Skeletal muscle tissue (tissue), 4 donors: ENCODE measurements around the gene TMEM39B. TPM values are rescaled to one million over a fixed set of nuclear protein-coding genes. Genes with fewer than 3 reads are reported as not detected.
"Not testable (repeated sequence)": the region's sequence is repeated elsewhere in the genome, so short reads cannot be mapped to it uniquely, and the experiment has no call there.

Source experiments
- H3K27ac ChIP-seq: one replicate; pipeline ENCODE4 v1.7.0; 2013; ENCODE audit warnings: mild to moderate bottlenecking, low read depth, low read length, inconsistent platforms
- H3K27me3 ChIP-seq, 3 donors: one replicate each; pipeline ENCODE4 v1.7.0; 2013; ENCODE audit warnings: low read length in 3 of 3; ENCODE audit not compliant: control insufficient read depth in 3 of 3, insufficient read depth in 3 of 3
- H3K36me3 ChIP-seq, 3 donors: one replicate each; pipeline ENCODE4 v1.7.0; 2013; ENCODE audit warnings: low read length in 3 of 3; ENCODE audit not compliant: control insufficient read depth in 3 of 3, insufficient read depth in 3 of 3
- H3K4me1 ChIP-seq, 3 donors: one replicate each; pipeline ENCODE4 v1.7.0; 2013; ENCODE audit warnings: low read length in 3 of 3, mild to moderate bottlenecking in 3 of 3; ENCODE audit not compliant: control insufficient read depth in 3 of 3, insufficient read depth in 3 of 3
- H3K4me3 ChIP-seq, 3 donors: one replicate each; pipeline ENCODE4 v1.7.0; 2013; ENCODE audit warnings: low read length in 3 of 3
- H3K9ac ChIP-seq, 3 donors: one replicate each; pipeline ENCODE4 v1.7.0; 2013; ENCODE audit warnings: low read length in 3 of 3, mild to moderate bottlenecking in 3 of 3, moderate library complexity in 2 of 3, low read depth in 1 of 3
- H3K9me3 ChIP-seq, 3 donors: one replicate each; pipeline ENCODE4 v1.7.0; 2013; ENCODE audit warnings: low read length in 3 of 3; ENCODE audit not compliant: control insufficient read depth in 3 of 3
- total RNA-seq: library from RNA; depleted of rRNA; stranded (reverse); fragments of >200 nt; gene quantifications from one replicate; pipeline ENCODE4 v1.2.3, GENCODE V29; 2014
- donor health status: Osteomylitis.

TMEM39B gene
- total RNA-seq, 1 donor from 2014 or later: 3.7 TPM

DNA sequence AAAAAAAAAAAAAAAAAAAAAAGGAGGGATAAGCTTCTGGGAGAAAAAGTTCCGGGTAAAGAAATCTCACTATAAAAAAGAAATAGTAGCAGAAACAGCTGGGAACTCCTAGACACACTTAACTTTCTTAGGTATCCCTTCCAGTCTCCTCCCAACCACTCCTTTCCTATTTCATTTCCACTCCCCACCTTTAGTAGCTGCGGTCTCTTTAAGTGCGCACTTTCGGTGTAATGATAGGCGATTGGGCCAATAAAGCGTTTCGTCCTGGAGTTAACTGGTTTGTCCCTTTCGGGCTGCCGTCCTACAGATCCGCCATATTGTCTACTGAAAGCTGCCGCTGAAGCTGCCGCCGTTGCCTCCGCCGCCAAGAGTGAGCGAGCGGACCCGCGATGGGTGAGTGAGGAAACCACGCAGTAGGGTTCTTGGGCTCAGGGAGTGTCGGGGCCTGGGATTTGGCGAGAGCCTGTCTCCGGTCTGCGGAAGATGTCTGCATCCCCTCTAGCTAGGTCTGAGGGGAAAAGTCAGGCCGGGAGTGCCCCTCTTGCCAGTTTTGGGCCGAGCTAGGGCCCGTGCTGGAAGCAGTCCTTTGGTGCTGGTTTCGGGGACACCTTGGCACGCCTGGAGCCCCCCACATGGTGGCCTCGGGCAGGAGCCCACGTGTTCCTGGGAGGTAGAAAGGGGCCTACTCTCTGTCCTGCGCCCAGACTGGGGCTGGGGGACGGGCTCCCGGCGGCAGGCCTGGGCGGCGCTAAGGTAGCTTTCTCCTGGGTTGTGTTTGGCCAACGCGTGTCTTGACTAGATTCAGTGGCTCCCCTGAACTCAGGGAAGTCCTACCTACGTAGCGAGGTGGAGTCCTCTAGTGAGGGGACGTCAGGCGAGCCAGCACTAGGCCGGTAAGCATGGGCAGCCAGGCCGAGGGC, 35.3 kb downstream of the TMEM39B start, which contains the start of gene KPNA6:
Gene KPNA6, plus strand, starts transcription at position 315 of the 920 bp plus-strand sequence. Its CDS starts 75 bp downstream, at position 390.
- peaks cover 22 to 33% (median 32%) of the 10 kb centered on the region in 3 donors for H3K4me1 ChIP-seq

GRCh38 chr1:32111040-32111623, 38.4 kb downstream of the TMEM39B start:
- Histone ChIP-seq H3K9ac (peak overlapping the region in 1 of 3 donors; percentile 8), H3K27me3 (no peaks in the 10 kb centered on the region), H3K36me3 (peaks cover 0 to 3% (median 0%) of the 10 kb centered on the region in 3 donors), H3K4me1 (peaks cover 25 to 36% (median 34%) of the 10 kb centered on the region in 3 donors), H3K9me3 (no peaks in the 10 kb centered on the region), H3K4me3 (no peak overlapping the region), H3K27ac (no peak overlapping the region)

More for the DNA sequence above, 35.3 kb downstream of the TMEM39B start, which contains the start of gene KPNA6:
- Histone ChIP-seq H3K9me3 (no peaks in the 10 kb centered on the region), H3K27me3 (no peaks in the 10 kb centered on the region), H3K36me3 (peaks cover 0 to 3% (median 0%) of the 10 kb centered on the region in 3 donors), H3K27ac (peak within 1 kb of the TSS; percentile 94), H3K4me3 (peak within 1 kb of the TSS; percentile 97 to 100 (median 99)), H3K9ac (peak within 1 kb of the TSS; percentile 99 to 100 (median 99))

DNA sequence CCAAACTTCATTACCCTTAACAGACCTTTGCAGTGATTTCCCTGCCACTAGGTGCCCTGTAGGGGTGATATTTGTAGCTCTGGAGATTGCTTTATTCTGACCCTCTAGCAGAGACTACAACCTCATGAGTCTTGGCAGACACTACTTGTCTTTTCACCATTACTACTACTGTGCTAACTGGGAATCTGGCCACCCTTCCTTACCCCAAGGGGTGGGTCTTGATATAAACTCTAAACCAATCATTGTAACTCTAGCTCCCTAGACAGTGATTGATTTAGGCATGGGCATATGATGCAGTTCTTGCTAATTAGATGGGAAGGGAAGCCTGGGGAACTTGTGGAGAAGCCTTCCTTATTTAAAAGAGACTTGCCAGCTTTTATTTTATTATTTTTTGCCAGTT, 39.0 kb downstream of the TMEM39B start:
- H3K27ac ChIP-seq: no peak overlapping the region
- peak overlapping the region in 1 of 3 donors; percentile 8 for H3K9ac ChIP-seq
- peaks cover 29 to 40% (median 34%) of the 10 kb centered on the region in 3 donors for H3K4me1 ChIP-seq
- no peaks in the 10 kb centered on the region for H3K27me3 ChIP-seq
- no peak overlapping the region for H3K4me3 ChIP-seq
- no peaks in the 10 kb centered on the region for H3K9me3 ChIP-seq
- peaks cover 0 to 3% (median 0%) of the 10 kb centered on the region in 3 donors for H3K36me3 ChIP-seq

DNA sequence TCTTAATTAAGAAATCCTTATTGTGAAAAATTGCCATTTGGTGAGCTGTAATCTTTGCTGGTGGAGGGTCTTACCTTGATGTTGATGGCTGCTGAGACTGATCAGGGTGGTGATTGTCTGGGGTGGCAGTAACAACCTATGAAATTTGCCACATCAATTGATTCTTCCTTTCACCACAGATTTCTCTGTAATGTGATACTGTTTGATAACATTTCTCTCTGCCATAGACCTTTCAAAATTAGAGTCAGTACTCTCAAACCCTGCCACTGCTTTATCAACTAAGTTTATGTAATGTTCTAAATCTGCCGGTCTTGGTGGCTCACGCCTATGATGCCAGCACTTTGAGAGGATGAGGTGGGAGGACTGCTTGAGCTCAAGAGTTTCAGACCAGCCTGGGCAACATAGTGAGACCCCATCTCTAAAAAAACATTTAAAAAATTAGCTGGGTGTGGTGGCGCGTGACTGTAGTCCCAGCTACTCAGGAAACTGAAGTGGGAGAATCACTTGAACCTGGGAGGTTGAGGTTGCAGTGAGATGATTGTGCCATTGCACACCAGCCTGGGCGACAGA, 40.2 kb downstream of the TMEM39B start:
- Histone ChIP-seq H3K4me3 (no peak overlapping the region), H3K27me3 (no peaks in the 10 kb centered on the region), H3K9me3 (no peaks in the 10 kb centered on the region), H3K9ac (no peak overlapping the region), H3K27ac (no peak overlapping the region), H3K4me1 (peaks cover 29 to 40% (median 34%) of the 10 kb centered on the region in 3 donors), H3K36me3 (peaks cover 0 to 3% (median 0%) of the 10 kb centered on the region in 3 donors)

DNA sequence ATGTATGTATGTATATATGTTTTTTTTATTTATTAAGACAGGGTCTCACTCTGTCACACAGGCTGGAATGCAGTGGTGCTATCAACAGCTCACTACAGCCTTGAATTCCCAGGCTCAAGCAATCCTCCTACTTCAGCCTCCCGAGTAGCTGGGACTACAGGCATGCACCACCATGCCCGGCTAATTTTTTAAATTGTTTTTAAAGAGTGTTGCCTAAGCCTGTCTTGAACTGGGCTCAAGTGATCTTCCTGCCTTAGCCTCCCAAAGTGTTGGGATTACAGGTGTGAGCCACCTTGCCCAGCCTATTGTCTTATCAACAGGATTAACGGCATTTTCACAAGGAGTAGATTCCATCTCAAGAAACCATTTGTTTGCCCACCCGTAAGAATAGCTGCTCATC, 40.7 kb downstream of the TMEM39B start:
- H3K9me3 ChIP-seq, H3K36me3 ChIP-seq, H3K27me3 ChIP-seq: not testable (repeated sequence)

GRCh38 chr1:32114420-32114819, 41.7 kb downstream of the TMEM39B start:
- no peaks in the 10 kb centered on the region for H3K27me3 ChIP-seq
- no peak overlapping the region for H3K4me3 ChIP-seq
- no peaks in the 10 kb centered on the region for H3K36me3 ChIP-seq
- peaks cover 24 to 38% (median 26%) of the 10 kb centered on the region in 3 donors for H3K4me1 ChIP-seq
- H3K9me3 ChIP-seq: no peaks in the 10 kb centered on the region
- H3K9ac ChIP-seq: no peak overlapping the region
- H3K27ac ChIP-seq: no peak overlapping the region

More for the DNA sequence above, 40.7 kb downstream of the TMEM39B start:
- peaks cover 29 to 40% (median 32%) of the 10 kb centered on the region in 3 donors for H3K4me1 ChIP-seq
- not testable (repeated sequence) for H3K9ac ChIP-seq, H3K27ac ChIP-seq, H3K4me3 ChIP-seq

DNA sequence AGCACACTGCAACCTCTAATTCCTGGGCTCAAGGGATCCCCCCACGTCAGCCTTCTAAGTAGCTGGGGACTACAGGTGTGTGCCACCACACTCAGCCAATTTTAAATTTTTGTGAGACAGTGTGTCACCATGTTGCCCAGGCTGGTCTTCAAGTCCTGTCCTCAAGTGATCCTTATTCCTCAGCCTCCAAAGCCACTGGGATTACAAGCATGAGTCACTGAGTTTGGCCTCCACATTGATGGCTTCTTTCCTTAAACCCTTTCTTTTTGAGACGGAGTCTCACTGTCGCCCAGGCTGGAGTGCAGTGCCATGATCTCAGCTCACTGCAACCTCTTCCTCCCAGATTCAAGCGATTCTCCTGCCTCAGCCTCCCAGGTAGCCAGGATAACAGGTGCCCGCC, 42.8 kb downstream of the TMEM39B start:
- Histone ChIP-seq H3K27me3 (no peaks in the 10 kb centered on the region), H3K4me1 (peaks cover 16 to 28% (median 23%) of the 10 kb centered on the region in 3 donors), H3K4me3 (no peak overlapping the region), H3K27ac (no peak overlapping the region), H3K9me3 (no peaks in the 10 kb centered on the region), H3K9ac (no peak overlapping the region), H3K36me3 (no peaks in the 10 kb centered on the region)

- no peaks in the 10 kb centered on the region for H3K36me3 ChIP-seq
- no peak overlapping the region for H3K9ac ChIP-seq
- peaks cover 15 to 21% (median 20%) of the 10 kb centered on the region in 3 donors for H3K4me1 ChIP-seq
- H3K27me3 ChIP-seq: no peaks in the 10 kb centered on the region
- H3K9me3 ChIP-seq: no peaks in the 10 kb centered on the region
- no peak overlapping the region for H3K4me3 ChIP-seq
- H3K27ac ChIP-seq: no peak overlapping the region
These were observed 43.8 kb downstream of the TMEM39B start for GRCh38 chr1:32116531-32116930.

DNA sequence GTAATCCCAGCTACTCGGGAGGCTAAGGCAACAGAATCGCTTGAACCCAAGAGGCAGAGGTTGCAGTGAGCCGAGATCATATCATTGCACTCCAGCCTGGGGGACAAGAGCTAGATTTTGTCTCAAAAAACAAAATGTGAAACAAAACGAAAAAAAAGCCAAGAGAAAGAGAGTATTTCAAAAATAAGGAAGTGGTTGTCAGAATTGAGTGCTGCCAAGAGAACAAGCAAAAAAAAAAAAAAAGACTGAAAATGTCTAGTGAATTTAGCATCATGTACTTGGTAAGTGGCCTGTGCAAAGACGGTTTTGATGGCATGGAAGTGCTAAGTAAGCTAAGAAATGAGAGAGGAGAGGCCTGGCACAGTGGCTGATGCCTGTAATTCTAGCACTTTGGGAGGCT, 49.4 kb downstream of the TMEM39B start:
- no peaks in the 10 kb centered on the region for H3K27me3 ChIP-seq
- H3K27ac ChIP-seq: no peak overlapping the region
- no peak overlapping the region for H3K4me3 ChIP-seq
- H3K4me1 ChIP-seq: peaks cover 9 to 18% (median 11%) of the 10 kb centered on the region in 3 donors
- H3K36me3 ChIP-seq: no peaks in the 10 kb centered on the region
- no peaks in the 10 kb centered on the region for H3K9me3 ChIP-seq
- no peak overlapping the region for H3K9ac ChIP-seq
